Epidermal melanocyte (primary cell): Measurements from ENCODE around the gene MYLK3.
"Not testable (repeated sequence)": the region's sequence is repeated elsewhere in the genome, so short reads cannot be mapped to it uniquely, and the experiment has no call there.

ENCODE experiments used
- DNase-seq: peaks from one replicate; pipeline ENCODE4 v3.0.0; 2011; ENCODE audit warnings: low spot score; ENCODE audit not compliant: insufficient read length

Gene MYLK3

DNA sequence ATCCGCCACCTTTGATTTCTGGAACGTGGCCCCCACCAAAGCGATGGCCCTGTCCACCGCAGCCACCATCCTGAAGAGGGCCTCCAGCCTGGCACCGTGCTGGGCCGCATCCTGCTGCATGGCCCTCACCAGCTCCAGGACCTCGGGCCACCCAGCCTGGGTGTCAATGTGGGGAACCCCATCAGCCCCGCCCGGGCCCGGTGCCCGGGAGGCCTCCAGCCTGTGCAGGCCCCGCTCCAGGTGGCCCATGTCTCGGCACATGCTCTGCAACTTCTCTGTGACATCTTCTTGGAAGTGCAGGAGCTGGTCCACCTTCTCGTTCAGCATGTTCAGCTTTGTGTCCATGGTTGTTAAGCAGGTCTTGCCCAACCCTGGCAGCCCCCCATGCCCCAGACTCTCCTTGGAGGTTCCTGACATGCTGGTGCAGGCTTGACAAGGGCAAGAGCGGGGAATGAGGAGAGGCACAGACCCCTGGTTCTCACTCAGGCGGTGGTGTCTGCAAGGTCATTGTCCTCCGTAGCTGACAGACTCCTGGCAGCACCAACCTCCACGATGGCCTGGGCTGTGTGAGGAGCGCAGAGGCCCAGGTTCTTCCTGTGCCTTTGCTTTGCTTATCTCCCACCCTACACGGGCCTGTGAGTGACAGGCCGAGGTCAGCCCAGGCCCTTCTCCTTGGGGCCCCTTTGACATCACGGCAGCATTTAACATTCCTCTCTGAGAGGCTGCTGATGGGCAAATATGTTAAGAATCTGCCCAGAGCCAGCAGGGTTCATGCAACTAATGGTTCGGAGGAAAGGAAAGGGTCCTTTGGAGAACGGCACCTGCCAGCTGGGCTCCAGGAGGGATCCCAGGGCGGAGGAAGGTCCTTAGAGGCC is at the start of gene MYLK3:
MYLK3 (minus strand) TSS at position 568 of the 875 bp plus-strand sequence; CDS start at position 417, 151 bp downstream.
- DNase-seq: no peak

DNA sequence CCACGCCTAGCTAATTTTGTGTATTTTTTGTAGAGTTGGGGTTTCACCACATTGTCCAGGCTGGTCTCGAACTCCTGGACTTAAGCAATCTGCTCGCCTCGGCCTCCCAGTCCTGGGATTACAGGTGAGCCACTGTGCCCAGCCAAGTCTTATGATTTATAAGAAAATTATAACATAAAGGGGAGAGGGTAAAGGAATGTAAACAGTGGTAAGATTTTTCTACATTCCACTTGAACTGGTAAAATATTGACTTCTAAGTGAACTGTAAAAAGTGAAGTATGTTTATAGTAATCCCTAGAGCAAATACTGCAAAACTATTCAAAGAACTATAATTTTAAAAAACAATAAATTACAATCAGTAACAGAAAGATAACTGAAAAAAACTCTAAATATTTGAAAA is 49.4 kb upstream of the MYLK3 start:
- DNase-seq: no peak

GRCh38 chr16:46796764-46797269 is 48.7 kb upstream of the MYLK3 start:
- DNase-seq: no peak

DNA sequence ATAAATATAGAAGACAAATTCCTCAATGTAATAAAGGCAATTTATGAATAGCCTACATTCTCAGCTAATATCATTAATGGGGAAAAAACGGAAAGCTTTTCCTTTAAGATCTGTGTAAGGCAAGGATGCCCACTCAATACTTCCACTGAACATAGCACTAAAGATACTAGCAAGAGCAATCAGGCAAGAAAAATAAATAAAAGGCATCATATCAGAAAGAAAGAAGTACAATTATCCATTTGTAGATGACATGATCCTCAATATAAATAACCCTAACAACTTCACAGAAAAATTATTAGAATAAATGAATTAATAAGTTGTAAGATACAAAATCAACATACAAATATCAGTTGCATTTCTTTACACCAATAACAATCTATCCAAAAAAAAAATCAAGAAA is 45.7 kb upstream of the MYLK3 start:
- no peak for DNase-seq

DNA sequence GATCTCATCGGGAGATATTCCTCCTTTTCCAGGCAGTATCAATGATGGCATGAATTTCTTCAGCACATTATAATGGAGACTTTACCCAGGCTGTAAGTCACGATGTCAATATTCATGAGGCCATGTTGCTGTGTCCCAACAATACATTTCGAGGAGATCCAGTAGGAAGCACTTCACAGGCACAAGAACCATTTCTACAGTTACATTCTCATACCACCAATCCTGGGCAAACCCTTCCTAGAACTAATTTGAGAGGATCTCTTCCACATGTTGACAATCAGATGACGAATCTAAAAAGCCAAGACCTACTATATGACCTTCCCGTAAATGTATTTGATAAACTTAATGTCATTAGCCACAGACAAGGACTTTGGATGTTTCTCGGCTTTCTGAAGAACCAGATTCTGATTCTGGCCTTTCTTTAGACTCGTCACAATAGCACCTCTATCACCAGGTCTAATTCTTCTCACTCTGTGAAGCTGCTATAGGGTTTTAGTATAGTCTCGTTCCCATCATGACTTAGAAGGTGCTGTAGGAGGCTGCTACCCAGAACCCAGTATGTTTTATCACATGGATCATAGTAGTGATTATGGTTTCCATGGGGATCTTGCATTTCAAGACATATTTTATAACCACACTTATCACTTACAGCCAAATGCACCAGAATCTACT is 42.6 kb upstream of the MYLK3 start:
- no peak for DNase-seq

- peak; percentile 26 for DNase-seq
Measured at GRCh38 chr16:46789499-46790414, 41.6 kb upstream of the MYLK3 start.

- no peak for DNase-seq
Measured at GRCh38 chr16:46788891-46789474, 40.8 kb upstream of the MYLK3 start.

- DNase-seq: no peak
Measured at GRCh38 chr16:46787909-46788308, 39.8 kb upstream of the MYLK3 start.

DNA sequence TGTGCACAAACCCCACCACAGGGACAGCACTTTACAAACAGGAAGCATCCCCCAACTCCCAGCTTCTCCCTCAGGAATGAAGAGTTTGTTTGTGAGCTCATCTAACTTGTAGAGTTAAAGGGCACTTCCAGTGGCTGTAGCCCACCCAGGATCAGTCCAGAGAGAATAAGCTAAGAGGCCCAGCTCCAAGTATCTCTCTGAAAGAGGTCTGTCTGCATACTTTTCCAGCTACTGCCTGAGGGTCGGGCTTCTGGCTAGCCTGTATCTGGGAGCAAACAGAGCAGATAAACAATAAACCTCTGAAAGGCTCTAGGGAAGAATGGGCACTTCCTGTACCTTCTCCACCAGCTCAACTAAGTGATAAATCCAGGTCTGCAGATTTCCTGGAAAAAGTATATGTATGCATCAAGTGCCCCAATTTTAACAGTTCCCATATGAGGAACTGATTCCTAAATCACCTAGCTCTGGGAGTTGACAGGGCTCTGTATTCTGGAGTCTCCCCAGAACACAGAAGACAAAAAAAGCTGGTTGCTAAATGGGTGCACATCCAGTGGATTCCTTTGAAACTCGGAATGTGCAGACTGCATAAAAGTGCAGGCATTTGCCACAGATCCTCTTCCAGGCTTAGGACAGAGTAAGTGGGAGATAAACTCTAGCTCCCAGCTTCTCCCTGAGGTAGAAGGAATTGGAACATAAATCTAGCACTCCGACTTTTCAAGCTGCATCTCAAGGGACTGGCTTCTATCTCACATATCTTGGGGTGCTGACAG is 37.1 kb upstream of the MYLK3 start:
- no peak for DNase-seq

DNA sequence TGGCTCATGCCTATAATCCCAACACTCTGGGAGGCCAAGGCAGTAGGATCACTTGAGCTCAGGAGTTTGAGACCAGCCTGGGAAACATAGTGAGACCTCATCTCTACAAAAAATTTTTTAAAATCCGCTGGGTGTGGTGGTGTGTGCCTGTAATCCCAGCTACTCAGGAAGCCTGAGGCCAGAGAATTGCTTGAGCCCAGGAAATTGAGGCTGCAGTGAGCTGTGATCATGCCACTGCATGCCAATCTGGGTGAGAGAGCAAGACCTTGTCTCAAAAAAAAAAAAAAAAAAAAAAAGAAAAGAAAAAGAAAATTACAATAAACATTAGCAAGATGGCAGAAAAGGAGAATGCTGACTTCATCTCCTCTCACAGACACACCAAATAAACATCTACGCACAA is 36.4 kb upstream of the MYLK3 start:
- not testable (repeated sequence) for DNase-seq

DNA sequence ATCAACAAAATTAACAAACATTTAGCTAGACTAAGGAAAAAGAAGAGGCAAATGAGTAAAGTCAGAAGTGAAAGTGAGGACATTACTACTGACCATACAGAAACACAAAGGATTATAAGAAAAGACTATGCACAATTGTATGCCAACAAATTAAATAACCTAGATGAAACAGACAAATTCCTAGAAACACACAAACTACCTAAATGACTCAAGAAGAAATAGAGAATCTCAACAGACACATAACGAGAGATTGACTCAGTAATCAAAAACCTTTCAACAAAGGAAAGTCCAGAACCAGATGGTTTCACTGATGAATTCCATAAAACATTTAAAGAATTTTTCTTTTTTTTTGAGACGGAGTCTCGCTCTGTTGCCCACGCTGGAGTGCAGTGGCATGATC is 35.7 kb upstream of the MYLK3 start:
- no peak for DNase-seq

DNA sequence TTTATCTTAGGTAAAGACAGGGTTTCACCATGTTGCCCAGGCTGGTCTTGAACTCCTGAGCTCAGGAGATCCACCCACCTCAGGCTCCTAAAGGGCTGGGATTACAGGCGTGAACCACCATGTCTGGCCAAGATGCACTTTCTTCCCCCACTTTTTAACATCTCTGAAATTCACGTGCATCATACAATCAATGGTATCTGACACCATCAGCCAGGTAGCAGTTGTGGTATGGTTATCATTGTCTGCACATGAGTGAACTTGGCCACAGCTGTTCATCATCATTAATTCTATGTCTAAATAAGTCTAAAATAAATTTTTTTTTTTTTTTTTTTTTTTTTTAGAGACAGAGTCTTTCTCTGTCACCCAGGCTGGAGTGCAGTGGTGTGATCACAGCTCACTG is 34.2 kb upstream of the MYLK3 start:
- DNase-seq: no peak

DNA sequence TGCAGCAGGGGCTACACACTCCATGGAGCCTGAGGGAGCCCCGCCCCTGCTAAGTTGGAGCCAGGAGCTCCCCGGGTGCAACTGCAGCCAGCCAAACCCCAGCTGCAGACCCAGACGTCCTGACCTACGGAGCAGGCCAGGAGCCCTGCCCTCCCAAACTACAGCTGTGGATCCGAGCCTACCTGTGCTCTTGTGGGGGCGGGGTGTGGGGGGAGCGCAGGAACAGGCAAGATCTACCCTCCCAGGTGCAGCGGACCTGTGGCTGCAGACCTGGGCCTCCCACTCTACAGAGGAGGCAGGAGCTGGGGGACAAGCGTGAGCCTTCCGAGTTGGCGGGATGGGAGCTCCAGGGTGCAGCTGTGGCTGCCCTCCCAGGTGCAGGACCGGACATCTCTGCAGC is 29.7 kb upstream of the MYLK3 start:
- no peak for DNase-seq

DNA sequence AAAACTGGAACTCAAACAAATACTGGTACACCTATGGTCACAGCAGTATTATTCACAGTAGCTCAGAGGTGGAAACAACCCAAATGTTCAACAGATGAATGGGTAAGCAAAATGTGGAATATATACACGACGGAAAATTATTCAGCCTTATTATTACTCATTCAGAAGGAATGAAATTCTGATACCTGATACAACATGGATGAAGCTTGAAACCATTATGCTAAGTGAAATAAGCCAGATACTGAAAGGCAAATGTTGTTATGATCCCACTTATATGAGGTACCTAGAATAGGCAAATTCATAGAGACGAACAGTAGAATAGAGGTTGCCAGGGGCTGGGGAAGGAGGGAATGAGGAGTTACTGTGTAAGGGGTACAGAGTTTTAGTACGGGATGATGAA is 27.1 kb upstream of the MYLK3 start:
- no peak for DNase-seq

DNA sequence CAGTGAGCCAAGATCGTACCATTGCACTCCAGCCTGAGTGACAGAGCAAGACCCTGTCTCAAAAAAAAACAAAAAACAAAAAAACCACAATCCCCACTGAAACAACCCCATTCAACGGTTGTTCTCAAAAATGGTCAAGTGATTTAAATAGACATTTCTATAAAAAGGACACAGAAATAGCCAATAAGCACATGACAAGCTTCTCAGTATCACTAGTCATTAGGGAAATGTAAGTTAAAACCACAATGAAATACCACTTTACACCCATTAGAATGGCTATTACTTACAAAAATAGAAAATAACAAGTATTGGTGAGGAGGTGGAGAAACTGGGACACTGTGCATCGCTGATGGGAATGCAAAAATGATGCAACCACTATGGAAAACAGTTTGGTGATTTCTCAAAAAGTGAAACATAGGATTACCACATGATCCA is 26.6 kb upstream of the MYLK3 start:
- DNase-seq: no peak

DNA sequence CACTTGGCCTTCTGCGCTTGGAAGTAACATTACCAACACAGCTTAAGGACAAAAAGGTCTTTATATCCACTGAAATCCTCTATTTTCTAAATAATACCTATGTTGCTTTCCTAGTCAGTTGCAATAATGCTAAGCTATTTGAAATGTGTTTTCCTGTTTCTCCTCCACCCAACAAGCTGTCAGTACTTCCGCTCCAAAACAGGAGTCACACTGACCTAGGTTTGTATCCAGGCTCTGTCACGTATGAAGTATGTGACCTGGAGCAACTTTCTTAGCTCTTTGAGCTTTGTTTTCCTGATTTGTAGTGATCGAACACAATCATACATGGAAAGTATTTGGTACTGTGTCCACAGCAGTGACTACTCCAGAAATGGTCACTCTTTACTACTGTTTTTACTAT is 24.3 kb upstream of the MYLK3 start:
- no peak for DNase-seq

DNA sequence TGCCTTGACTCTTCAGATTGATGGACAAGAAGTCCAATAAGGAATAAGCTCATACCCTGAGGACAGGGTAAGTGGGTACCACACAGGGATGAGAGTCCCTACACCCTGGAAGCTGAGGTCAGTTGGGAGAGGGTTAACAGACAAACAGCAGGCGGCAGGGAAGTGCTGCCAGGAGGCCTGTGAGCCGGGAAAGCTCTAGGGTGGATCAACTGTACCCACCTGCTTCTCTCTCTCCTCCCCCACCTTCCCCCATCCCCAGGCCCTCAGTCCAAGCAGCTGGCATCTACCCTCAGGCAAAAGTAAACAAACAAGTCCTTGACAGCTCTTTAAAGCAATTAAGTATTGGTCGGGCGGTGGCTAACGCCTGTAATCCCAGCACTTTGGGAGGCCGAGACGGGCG is 20.7 kb upstream of the MYLK3 start:
- DNase-seq: no peak

DNA sequence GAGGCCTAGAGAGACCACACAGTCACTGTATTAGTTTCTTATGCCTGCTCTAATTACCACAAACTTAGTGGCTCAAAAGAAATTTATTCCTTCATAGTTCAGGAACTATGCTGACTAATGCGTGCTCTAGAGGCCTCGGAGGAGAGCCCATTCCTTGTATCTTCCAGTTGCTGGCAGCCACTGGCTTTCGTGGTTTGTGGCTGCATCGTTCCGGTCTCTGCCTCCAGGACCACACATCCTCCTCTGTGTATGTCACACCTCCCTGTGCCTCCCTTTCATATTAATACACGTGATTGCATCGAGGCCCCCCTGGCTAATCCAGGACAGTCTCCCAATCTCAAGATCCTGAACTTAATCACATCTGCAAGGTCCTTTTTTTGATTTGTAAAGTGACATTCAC is 16.9 kb upstream of the MYLK3 start:
- DNase-seq: no peak

- DNase-seq: no peak
Measured at GRCh38 chr16:46763147-46763546, 15.0 kb upstream of the MYLK3 start.

- DNase-seq: no peak
Measured at GRCh38 chr16:46762583-46762982, 14.4 kb upstream of the MYLK3 start.
